ENCODE results near the gene USP20. TPM values are rescaled to one million over a fixed set of nuclear protein-coding genes. Genes with fewer than 3 reads are reported as not detected.
"Not testable (repeated sequence)": the region's sequence is repeated elsewhere in the genome, so short reads cannot be mapped to it uniquely, and the experiment has no call there.

The USP20 gene
- total RNA-seq: 15.7 and 27.3 TPM in 2 replicates

GRCh38 chr9:129835128-129835859, at the start of gene USP20, which contains the start of gene C9orf78:
Gene USP20, plus strand, starts transcription at chr9:129835458. Its CDS starts 17,098 bp downstream, at chr9:129852556.
Gene C9orf78, minus strand, starts transcription at chr9:129835275. Its CDS starts 54 bp downstream, at chr9:129835221.
- no peak for TF ChIP-seq CTCF (IDR thresholded peaks at IDR 0.05; ENCODE audit: insufficient read depth, low read length, poor library complexity, severe bottlenecking)
- Histone ChIP-seq H3K36me3 (ENCODE audit: control insufficient read depth, insufficient read depth, low read length) (no peaks in the 10 kb centered on the region), H3K27me3 (ENCODE audit: control insufficient read depth, insufficient read depth, low read length) (no peaks in the 10 kb centered on the region), H3K4me3 (ENCODE audit: low read depth, low read length) (peak within 1 kb of the TSS; percentile 76)
- DNase-seq (ENCODE audit: low read depth): peak; percentile 82

- Histone ChIP-seq H3K27me3 (ENCODE audit: control insufficient read depth, insufficient read depth, low read length) (no peaks in the 10 kb centered on the region), H3K36me3 (ENCODE audit: control insufficient read depth, insufficient read depth, low read length) (no peaks in the 10 kb centered on the region), H3K4me3 (ENCODE audit: low read depth, low read length) (no peak overlapping the region)
- DNase-seq (ENCODE audit: low read depth): no peak
- TF ChIP-seq CTCF (IDR thresholded peaks at IDR 0.05; ENCODE audit: insufficient read depth, low read length, poor library complexity, severe bottlenecking): no peak
These were observed 49.4 kb upstream of the USP20 start for GRCh38 chr9:129785866-129786265.

- no peaks in the 10 kb centered on the region for H3K27me3 ChIP-seq (ENCODE audit: control insufficient read depth, insufficient read depth, low read length)
- no peak for TF ChIP-seq CTCF (IDR thresholded peaks at IDR 0.05; ENCODE audit: insufficient read depth, low read length, poor library complexity, severe bottlenecking)
- no peak for DNase-seq (ENCODE audit: low read depth)
- H3K36me3 ChIP-seq (ENCODE audit: control insufficient read depth, insufficient read depth, low read length): no peaks in the 10 kb centered on the region
- no peak overlapping the region for H3K4me3 ChIP-seq (ENCODE audit: low read depth, low read length)
These were observed 48.8 kb upstream of the USP20 start for GRCh38 chr9:129786481-129786880.

GRCh38 chr9:129794549-129794948, 40.7 kb upstream of the USP20 start:
- no peak for TF ChIP-seq CTCF (IDR thresholded peaks at IDR 0.05; ENCODE audit: insufficient read depth, low read length, poor library complexity, severe bottlenecking)
- Histone ChIP-seq H3K27me3 (ENCODE audit: control insufficient read depth, insufficient read depth, low read length) (peaks cover 11% of the 10 kb centered on the region), H3K4me3 (ENCODE audit: low read depth, low read length) (no peak overlapping the region), H3K36me3 (ENCODE audit: control insufficient read depth, insufficient read depth, low read length) (no peaks in the 10 kb centered on the region)
- no peak for DNase-seq (ENCODE audit: low read depth)

GRCh38 chr9:129796029-129796428, 39.2 kb upstream of the USP20 start:
- not testable (repeated sequence) for H3K36me3 ChIP-seq (ENCODE audit: control insufficient read depth, insufficient read depth, low read length); DNase-seq (ENCODE audit: low read depth); H3K4me3 ChIP-seq (ENCODE audit: low read depth, low read length)
- H3K27me3 ChIP-seq (ENCODE audit: control insufficient read depth, insufficient read depth, low read length): peaks cover 11% of the 10 kb centered on the region

- no peaks in the 10 kb centered on the region for H3K36me3 ChIP-seq (ENCODE audit: control insufficient read depth, insufficient read depth, low read length)
- H3K27me3 ChIP-seq (ENCODE audit: control insufficient read depth, insufficient read depth, low read length): peaks cover 11% of the 10 kb centered on the region
- no peak for TF ChIP-seq CTCF (IDR thresholded peaks at IDR 0.05; ENCODE audit: insufficient read depth, low read length, poor library complexity, severe bottlenecking)
- no peak overlapping the region for H3K4me3 ChIP-seq (ENCODE audit: low read depth, low read length)
- no peak for DNase-seq (ENCODE audit: low read depth)
These were observed 36.3 kb upstream of the USP20 start for GRCh38 chr9:129798973-129799372.

Data from kidney epithelial cell (primary cell).